Ramos (cell line): ENCODE results near the gene ADO.

Experiments used
- in situ Hi-C: fragments of 300-500 bp; cut with MboI; formaldehyde crosslinking; loops from one replicate; pipeline ENCODE4 v1.14.3; 2022; ENCODE audit warnings: low sequenced_read_pairs; ENCODE audit not compliant: unreplicated experiment

ADO gene

GRCh38 chr10:62816331-62817120 lies 12.0 kb downstream of the ADO start, which contains the start of gene EGR2:
Gene EGR2, minus strand, starts transcription at chr10:62816366. Its CDS starts 337 bp downstream, at chr10:62816029.
- in situ Hi-C loops = no loop called here

DNA sequence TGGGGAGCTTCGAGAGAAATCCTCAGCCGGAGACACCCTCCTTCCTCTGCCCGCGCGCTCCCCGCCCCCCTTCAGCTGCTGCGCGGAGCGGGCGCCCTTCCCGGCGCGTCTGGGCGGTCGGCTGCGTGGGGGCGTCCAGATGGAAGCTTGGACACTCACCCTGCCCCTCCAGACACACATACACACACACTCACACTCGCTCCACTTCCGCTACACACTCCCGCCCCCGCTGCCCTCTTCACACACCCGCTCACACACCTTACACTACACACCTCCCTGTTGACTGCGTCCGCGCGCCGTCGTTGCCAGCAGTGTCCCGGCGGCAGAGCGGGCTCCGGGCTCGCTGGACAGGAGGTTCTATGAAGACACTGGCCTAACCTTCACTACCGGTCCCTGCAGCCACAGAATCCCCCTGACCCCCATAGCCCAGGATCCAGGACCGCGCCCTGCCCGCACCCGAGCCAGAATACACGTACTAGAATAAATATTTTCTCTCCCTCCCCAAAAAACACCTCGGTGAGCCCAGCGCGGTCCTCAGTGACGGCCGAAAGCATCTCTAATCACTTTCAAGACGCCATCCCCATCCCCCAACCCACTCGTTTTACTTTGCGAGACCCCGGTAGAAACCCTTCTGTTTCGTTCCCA lies 12.7 kb downstream of the ADO start:
- in situ Hi-C loops = no loop called here

DNA sequence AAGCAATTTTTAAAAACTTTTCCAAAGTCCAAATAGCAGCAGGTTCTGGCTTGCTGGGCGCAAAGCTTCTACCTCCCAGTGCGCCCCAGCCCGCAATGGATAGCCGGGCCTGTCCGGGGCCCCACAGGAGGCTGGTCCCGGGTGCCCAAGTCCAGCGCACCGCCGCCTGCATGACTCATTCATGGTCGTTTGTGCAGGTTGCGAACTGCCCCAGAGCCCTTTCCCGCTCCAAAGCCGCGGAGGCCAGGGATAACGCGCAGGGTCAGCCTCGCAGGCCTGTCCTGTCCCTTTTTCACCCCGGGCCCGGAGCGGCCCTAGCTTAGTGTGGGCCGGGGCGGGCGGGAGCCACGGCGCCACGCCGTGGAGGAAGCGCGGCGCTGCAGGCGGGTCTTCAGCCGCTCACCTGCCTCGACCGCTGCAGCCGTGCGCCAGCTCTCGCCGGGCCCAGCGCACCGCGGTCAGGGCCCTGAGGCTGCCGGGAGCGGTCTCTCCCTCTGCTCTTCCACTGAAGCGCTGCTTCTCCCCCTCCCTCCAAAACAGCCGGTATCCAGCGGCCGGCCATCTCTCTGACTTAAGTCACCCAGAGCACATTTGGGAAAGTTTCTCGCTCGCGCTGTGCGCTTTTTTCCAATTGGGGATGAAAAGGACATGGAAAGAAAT lies 13.4 kb downstream of the ADO start:
- in situ Hi-C loops = no loop called here

GRCh38 chr10:62818426-62819011 lies 14.0 kb downstream of the ADO start:
- in situ Hi-C loops = no loop called here

DNA sequence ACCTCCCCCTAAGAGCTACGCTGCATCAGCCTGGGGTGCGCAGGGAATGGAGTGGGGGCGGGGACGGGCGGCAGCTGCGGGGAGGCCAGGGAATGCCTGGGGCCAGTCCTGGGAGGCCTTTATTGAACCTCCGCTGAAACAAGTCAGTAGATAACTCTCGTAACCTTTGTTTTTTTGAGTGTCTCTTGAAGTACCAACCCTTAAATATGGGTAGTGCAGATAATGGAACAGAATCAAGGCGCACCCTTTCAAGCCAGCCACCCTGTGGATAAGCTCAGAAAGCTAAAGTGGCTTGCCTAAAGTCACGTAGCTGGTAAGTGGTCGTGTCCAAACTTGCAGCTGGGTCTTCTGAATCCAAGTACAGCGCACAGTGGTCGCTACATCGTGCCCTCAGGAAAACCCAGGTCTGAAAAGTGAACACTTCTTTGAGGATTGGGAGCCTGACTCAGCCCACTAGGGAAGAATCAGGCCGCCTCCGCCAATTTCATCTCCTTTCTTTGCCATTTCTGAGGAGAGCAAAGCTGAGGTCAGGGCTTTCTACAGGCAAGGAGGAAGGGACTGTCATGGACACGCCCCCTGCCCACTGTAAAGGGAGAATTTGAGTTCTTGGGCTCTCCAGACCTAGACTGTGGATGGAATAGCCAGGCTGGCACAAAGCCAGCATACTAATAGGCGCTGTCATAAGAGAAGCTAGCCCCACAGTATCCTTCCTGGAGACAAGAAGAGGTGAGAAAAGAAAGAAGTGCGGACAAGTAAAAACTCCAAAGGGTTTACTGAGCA lies 14.8 kb downstream of the ADO start:
- in situ Hi-C loops = no loop called here

DNA sequence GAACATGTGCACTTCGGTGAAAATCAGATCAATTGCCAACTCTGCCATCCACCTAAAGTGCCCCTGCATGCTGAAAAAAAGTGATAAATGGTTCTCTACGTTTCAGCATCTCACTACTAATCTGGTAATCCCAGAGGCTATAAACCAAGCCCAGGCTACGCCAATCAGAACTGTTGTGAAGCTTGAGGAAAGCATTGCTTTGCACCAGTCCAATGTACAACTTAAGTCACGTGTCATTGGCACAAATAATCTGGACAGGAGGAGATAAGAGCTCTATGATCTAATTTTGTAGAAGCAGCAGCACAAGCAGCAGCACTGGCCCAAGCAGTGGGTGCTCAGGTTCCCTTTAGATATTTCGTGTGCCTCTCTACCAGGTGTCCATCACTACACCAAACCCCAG lies 16.1 kb downstream of the ADO start:
- in situ Hi-C loops = no loop called here

- in situ Hi-C loops = no loop called here
Observed at GRCh38 chr10:62826273-62826672, 21.8 kb downstream of the ADO start.

- in situ Hi-C loops = no loop called here
Observed at GRCh38 chr10:62829622-62830021, 25.1 kb downstream of the ADO start.

GRCh38 chr10:62830679-62831078 lies 26.2 kb downstream of the ADO start:
- in situ Hi-C loops = no loop called here

GRCh38 chr10:62831346-62831745 lies 26.8 kb downstream of the ADO start:
- in situ Hi-C loops = no loop called here

- in situ Hi-C loops = no loop called here
Observed at GRCh38 chr10:62839590-62839989, 35.1 kb downstream of the ADO start.

GRCh38 chr10:62842983-62843382 lies 38.5 kb downstream of the ADO start:
- in situ Hi-C loops = loop anchor here (10.0 kb wide), 1 partner anchor 312 kb away; no protein-coding TSS in a partner anchor

GRCh38 chr10:62843600-62843999 lies 39.1 kb downstream of the ADO start:
- in situ Hi-C loops = loop anchor here (10.0 kb wide), 1 partner anchor 311 kb away; no protein-coding TSS in a partner anchor

DNA sequence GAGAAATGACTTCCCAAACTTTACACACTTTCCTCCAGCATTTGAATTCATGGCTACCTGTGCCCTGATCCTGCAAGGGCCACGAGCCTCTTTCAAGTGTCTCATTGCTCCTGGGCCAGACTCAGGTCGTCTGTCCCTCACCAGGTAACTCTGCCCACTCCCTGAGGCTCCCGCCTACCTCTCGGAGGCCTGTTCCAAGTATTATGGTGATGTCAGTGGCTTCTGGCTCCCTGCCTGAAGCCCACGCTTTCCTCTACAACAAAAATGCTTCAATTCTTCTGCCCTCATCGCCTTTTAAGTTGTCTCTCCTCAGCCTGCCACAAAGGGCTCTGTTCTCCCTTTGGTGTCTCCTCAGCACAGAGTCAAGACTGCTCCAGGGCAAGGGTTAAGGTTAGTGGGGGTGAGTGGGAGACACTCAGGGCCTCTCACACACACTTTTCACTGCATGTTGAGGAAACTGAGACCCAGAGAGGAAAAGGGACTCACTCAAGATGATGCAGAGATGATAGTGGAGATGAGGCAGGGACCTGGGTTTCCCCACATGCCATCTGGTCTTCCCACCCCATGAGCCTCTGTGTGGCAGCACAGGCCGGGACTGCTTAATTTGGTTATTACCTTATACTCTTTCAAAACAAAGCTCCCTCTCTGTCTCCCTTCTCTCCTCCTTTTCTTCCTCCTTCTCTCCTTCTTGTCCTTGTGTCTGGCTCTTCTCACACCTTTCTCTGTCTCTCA lies 39.9 kb downstream of the ADO start:
- in situ Hi-C loops = loop anchor here (10.0 kb wide), 1 partner anchor 310 kb away; no protein-coding TSS in a partner anchor

DNA sequence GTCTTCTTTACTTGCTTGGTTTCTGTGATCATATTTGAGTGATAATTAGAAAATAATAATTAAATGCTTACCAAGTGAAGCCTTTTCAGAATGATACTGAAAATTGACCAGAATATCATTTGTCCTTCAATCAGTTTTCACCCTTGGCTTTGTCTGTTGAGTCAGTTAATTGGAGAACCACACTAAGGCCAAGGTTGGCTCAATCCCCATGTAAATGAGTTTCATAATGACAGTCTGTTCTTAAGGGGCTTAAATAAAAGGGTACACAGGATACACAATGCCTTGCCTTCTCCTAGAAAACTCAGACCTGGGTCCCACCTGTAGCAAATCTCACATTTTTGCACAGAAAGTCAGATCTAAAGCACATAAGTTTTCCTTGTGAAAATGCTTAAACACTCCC lies 42.9 kb downstream of the ADO start:
- in situ Hi-C loops = loop anchor here (10.0 kb wide), 1 partner anchor 307 kb away; no protein-coding TSS in a partner anchor

- in situ Hi-C loops = no loop called here
Observed at GRCh38 chr10:62850646-62851045, 46.1 kb downstream of the ADO start.

DNA sequence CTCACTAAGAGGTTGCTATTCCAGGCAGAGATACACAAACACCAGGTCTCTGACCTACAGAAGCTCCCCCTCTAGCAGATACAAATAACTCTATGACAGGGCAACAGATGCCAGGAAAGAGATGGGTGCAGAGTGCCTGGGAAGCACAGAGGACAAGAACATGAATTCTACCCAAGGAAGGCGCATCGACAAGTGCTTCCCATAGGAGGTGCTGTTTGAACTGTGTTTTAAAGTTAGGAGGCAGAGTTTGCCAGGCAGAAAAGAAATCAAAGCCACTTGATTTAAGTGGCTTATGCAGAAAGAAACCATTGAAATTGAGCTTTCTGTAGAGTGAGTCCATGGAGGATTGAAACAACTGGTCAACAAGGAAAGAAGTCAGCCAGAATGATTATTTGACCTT lies 46.9 kb downstream of the ADO start:
- in situ Hi-C loops = no loop called here

DNA sequence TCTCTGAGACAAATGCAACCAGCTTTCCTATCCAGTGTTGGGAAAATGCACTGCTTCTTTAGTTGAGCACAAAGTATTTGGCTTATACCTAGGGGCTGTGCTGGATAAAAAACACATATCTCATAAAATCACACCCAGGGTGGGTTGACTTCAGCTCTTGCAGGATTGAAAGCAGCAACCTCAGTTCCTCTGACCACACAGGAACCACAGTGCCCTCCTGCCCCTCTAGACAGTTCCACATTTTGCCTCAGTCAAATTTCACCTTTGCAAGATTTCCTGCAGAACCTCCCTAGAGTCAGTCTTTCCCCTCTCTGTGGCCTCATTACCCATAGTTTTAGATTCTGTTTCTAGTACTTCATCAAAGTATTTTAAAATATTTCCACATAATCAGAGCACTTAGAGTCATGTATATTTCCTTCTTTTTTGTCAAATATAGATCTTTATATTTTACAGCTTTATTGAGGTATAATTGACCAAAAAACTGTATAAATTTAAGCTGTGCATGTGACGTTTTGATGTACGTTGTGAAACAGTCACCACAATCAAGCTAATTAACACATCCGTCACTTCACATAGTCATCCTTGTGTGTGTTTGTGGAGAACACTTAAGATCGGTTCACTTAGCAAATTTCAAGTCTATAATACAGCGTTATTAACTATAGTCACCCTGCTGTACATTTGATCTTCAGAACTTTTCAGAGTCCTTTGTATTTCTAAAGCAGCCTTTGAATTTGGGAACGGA lies 48.6 kb downstream of the ADO start:
- in situ Hi-C loops = no loop called here

GRCh38 chr10:62853710-62854109 lies 49.2 kb downstream of the ADO start:
- in situ Hi-C loops = no loop called here
